H1 (cell line): ENCODE results near the gene JUP. TPM values are rescaled to one million over a fixed set of nuclear protein-coding genes. Genes with fewer than 3 reads are reported as not detected.

ENCODE experiments used
- CTCF ChIA-PET: fragments of 300-600 bp; sonication (Branson Sonifier 250); formaldehyde crosslinking; loops from one replicate; lab custom pipeline; 2021; ENCODE audit not compliant: partially characterized antibody; lab: Charles Lee
- POLR2A ChIA-PET: fragments of 300-600 bp; sonication (Branson Sonifier 250); formaldehyde crosslinking; loops from one replicate; lab custom pipeline; 2021; ENCODE audit warnings: inconsistent platforms; ENCODE audit not compliant: partially characterized antibody; lab: Charles Lee
- DNase-seq, 2 experiments: peaks; one replicate each; pipeline versions ENCODE4 v3.0.0 to v3.0.0-alpha.2; 2010 to 2022; ENCODE audit warnings: low spot score in 2 of 2, low read depth in 1 of 2, mixed read lengths in 1 of 2
- FAIRE-seq: peaks from 2 replicates; lab custom pipeline; 2011; peaks lifted over from hg19 to GRCh38; lab: Jason Lieb, UNC
- H2AFZ ChIP-seq: 2 replicates; pipeline ENCODE4 v1.8.1; 2012; ENCODE audit warnings: low read length, inconsistent platforms
- H2AK5ac ChIP-seq: 2 replicates; pipeline ENCODE4 v1.6.1; 2013; ENCODE audit warnings: low read depth, low read length
- H2BK120ac ChIP-seq: replicated peaks from 2 replicates; pipeline ENCODE3; 2013; ENCODE audit warnings: low read depth, low read length, inconsistent platforms
- H2BK12ac ChIP-seq: 2 replicates; pipeline ENCODE4 v1.6.1; 2013; ENCODE audit warnings: low read depth, low read length
- H2BK15ac ChIP-seq: 2 replicates; pipeline ENCODE4 v1.6.1; 2013; ENCODE audit warnings: low read length
- H2BK20ac ChIP-seq: 2 replicates; pipeline ENCODE4 v1.6.1; 2013; ENCODE audit warnings: low read length
- H2BK5ac ChIP-seq: 2 replicates; pipeline ENCODE4 v1.6.1; 2013; ENCODE audit warnings: low read depth, low read length
- H3K14ac ChIP-seq: 2 replicates; pipeline ENCODE4 v1.6.1; 2013; ENCODE audit warnings: inconsistent platforms; ENCODE audit not compliant: insufficient read length
- H3K18ac ChIP-seq: 2 replicates; pipeline ENCODE4 v1.6.1; 2013; ENCODE audit warnings: low read length; ENCODE audit errors: extremely low read depth
- H3K23ac ChIP-seq: 2 replicates; pipeline ENCODE4 v1.6.1; 2013; ENCODE audit warnings: inconsistent platforms; ENCODE audit not compliant: insufficient read length
- H3K23me2 ChIP-seq: 2 replicates; pipeline ENCODE4 v1.6.1; 2013; ENCODE audit warnings: low read depth, low read length
- H3K27ac ChIP-seq: 2 replicates; pipeline ENCODE4 v1.6.1; 2011; ENCODE audit warnings: low read depth, low read length, inconsistent platforms
- H3K27me3 ChIP-seq, 4 experiments: replicated peaks in 1 of 4; 1 replicate in 1 of 4; 2 replicates in 3 of 4; pipeline versions ENCODE4 v1.6.1 to v1.8.1; 2011 to 2013; ENCODE audit warnings: low read length in 3 of 4, mild to moderate bottlenecking in 3 of 4, inconsistent platforms in 2 of 4, mixed read lengths in 2 of 4, moderate library complexity in 1 of 4; ENCODE audit not compliant: control insufficient read depth in 3 of 4, insufficient read depth in 3 of 4; ENCODE audit errors: extremely low read depth in 1 of 4
- H3K36me3 ChIP-seq, 4 experiments: 2 replicates each; pipeline versions ENCODE4 v1.6.1 to v1.8.1; 2011 to 2013; ENCODE audit warnings: mild to moderate bottlenecking in 4 of 4, low read length in 3 of 4, moderate library complexity in 2 of 4, control low read depth in 1 of 4, inconsistent platforms in 1 of 4; ENCODE audit not compliant: insufficient read depth in 4 of 4, control insufficient read depth in 2 of 4
- H3K4ac ChIP-seq: replicated peaks from 2 replicates; pipeline ENCODE3; 2013; ENCODE audit warnings: low read length, low read depth, mixed read lengths, inconsistent platforms; ENCODE audit not compliant: insufficient read length
- H3K4me1 ChIP-seq, 4 experiments: replicated peaks in 1 of 4; 1 replicate in 1 of 4; 2 replicates in 3 of 4; pipeline versions ENCODE4 v1.6.1 to v1.8.1; 2011 to 2013; ENCODE audit warnings: low read length in 3 of 4, inconsistent platforms in 2 of 4, mixed read lengths in 1 of 4; ENCODE audit not compliant: insufficient read depth in 4 of 4, control insufficient read depth in 3 of 4
- H3K4me2 ChIP-seq, 2 experiments: 2 replicates each; pipeline versions ENCODE4 v1.6.1 to v1.8.1; 2011 to 2013; ENCODE audit warnings: low read depth in 2 of 2, low read length in 2 of 2, control low read depth in 1 of 2, inconsistent platforms in 1 of 2, mild to moderate bottlenecking in 1 of 2; ENCODE audit not compliant: insufficient read depth in 1 of 2
- H3K4me3 ChIP-seq, 4 experiments: fragments of 200-600, 300-600 bp in 1 of 4; sonication (generic), shearing (Covaris generic), sonication (Bioruptor Twin) in 1 of 4; 2 replicates each; pipeline versions ENCODE4 v1.5.1 to v1.8.1; 2011 to 2016; ENCODE audit warnings: low read length in 4 of 4, low read depth in 3 of 4, control low read depth in 2 of 4, inconsistent platforms in 2 of 4, mild to moderate bottlenecking in 2 of 4, mixed read lengths in 1 of 4, moderate library complexity in 1 of 4; ENCODE audit not compliant: insufficient read depth in 2 of 4; ENCODE audit errors: extremely low read depth in 1 of 4
- H3K56ac ChIP-seq: replicated peaks from 2 replicates; pipeline ENCODE3; 2013; ENCODE audit warnings: low read depth, mild to moderate bottlenecking, mixed read lengths, low read length, inconsistent platforms; ENCODE audit not compliant: insufficient read length
- H3K79me1 ChIP-seq: 2 replicates; pipeline ENCODE4 v1.6.1; 2013; ENCODE audit warnings: low read depth, low read length, control low read depth
- H3K79me2 ChIP-seq, 2 experiments: 2 replicates each; pipeline versions ENCODE4 v1.6.1 to v1.8.1; 2012 to 2013; ENCODE audit warnings: low read length in 2 of 2, mild to moderate bottlenecking in 2 of 2, inconsistent platforms in 1 of 2; ENCODE audit not compliant: insufficient read depth in 2 of 2, control insufficient read depth in 1 of 2
- H3K9ac ChIP-seq, 4 experiments: replicated peaks in 1 of 4; 1 replicate in 1 of 4; 2 replicates in 3 of 4; pipeline versions ENCODE4 v1.6.1 to v1.8.1; 2011 to 2013; ENCODE audit warnings: low read depth in 3 of 4, low read length in 3 of 4, control low read depth in 2 of 4, mild to moderate bottlenecking in 2 of 4, moderate library complexity in 2 of 4, inconsistent platforms in 1 of 4; ENCODE audit errors: extremely low read depth in 1 of 4
- H3K9me3 ChIP-seq, 2 experiments: 2 replicates each; pipeline versions ENCODE4 v1.6.1 to v1.8.1; 2012 to 2013; ENCODE audit warnings: mild to moderate bottlenecking in 2 of 2, moderate library complexity in 2 of 2, control low read depth in 1 of 2, inconsistent platforms in 1 of 2, low read depth in 1 of 2, low read length in 1 of 2, mixed read lengths in 1 of 2; ENCODE audit not compliant: insufficient read depth in 2 of 2
- H4K20me1 ChIP-seq, 2 experiments: replicated peaks in 1 of 2; 2 replicates each; pipeline versions ENCODE3 to v1.8.1; 2011 to 2013; ENCODE audit warnings: inconsistent platforms in 2 of 2, low read length in 2 of 2, mild to moderate bottlenecking in 1 of 2; ENCODE audit not compliant: insufficient read depth in 2 of 2, control insufficient read depth in 1 of 2
- H4K5ac ChIP-seq: 2 replicates; pipeline ENCODE4 v1.6.1; 2013; ENCODE audit warnings: low read length, low read depth, mixed read lengths, inconsistent platforms; ENCODE audit not compliant: insufficient read length
- H4K8ac ChIP-seq: 2 replicates; pipeline ENCODE4 v1.8.0; 2013; ENCODE audit warnings: mild to moderate bottlenecking, moderate library complexity, low read length, inconsistent platforms; ENCODE audit not compliant: insufficient read depth; ENCODE audit errors: extremely low read depth
- H4K91ac ChIP-seq: replicated peaks from 2 replicates; pipeline ENCODE3; 2013; ENCODE audit warnings: low read length, mixed read lengths, inconsistent platforms; ENCODE audit not compliant: insufficient read length
- RAD21 ChIP-seq, 2 experiments: IDR thresholded peaks in 1 of 2; conservative IDR thresholded peaks in 1 of 2; 2 replicates each; pipeline ENCODE4 v1.6.1; 2011; ENCODE audit warnings: low read depth in 2 of 2, low read length in 2 of 2, improper control_type of control experiment in 1 of 2, inconsistent platforms in 1 of 2, mild to moderate bottlenecking in 1 of 2, moderate library complexity in 1 of 2
- SAP30 ChIP-seq: fragments of 300-600 bp; sonication (generic); IDR thresholded peaks from 2 replicates; pipeline ENCODE4 v1.7.1; 2012; ENCODE audit warnings: low read length, moderate library complexity, mild to moderate bottlenecking, inconsistent platforms; ENCODE audit not compliant: insufficient read depth, insufficient replicate concordance
- SUZ12 ChIP-seq: fragments of 200-600 bp; sonication (generic); IDR thresholded peaks from 2 replicates; pipeline ENCODE4 v1.6.1; 2012; ENCODE audit warnings: mild to moderate bottlenecking, inconsistent platforms, low read length, moderate library complexity, mixed read lengths
- YY1 ChIP-seq: IDR thresholded peaks from 2 replicates; pipeline ENCODE4 v1.6.1; 2011; ENCODE audit warnings: low read depth, mild to moderate bottlenecking, low read length
- WGBS, 2 experiments: shearing (Covaris generic) in 1 of 2; methylation state at CpG; one replicate each; pipeline versions ENCODE4 v1.1.6 to v1.1.7; 2013 to 2015; ENCODE audit warnings: low lambda C conversion rate in 2 of 2, mixed read lengths in 2 of 2, inconsistent platforms in 1 of 2, low coverage in 1 of 2, missing lambda C conversion rate in 1 of 2; ENCODE audit not compliant: insufficient replicate concordance in 2 of 2, insufficient coverage in 1 of 2, insufficient read length in 1 of 2; ENCODE audit errors: extremely low coverage in 1 of 2, missing lambda C conversion rate in 1 of 2; 5-methylcytosine and 5-hydroxymethylcytosine counted together
- polyA plus RNA-seq, 7 experiments: library from polyadenylated mRNA; depleted of rRNA in 3 of 7; stranded (reverse) in 5 of 7; unstranded in 2 of 7; fragments of >200 nt in 5 of 7; fragments of 200-250 nt in 2 of 7; gene quantifications; 1 replicate in 5 of 7; 2 replicates in 1 of 7; 4 replicates in 1 of 7; pipeline versions ENCODE4 v1.2.1 to v1.2.3, GENCODE V29; 2011 to 2013; ENCODE audit warnings: missing spikeins in 2 of 7, mixed read lengths in 2 of 7
- total RNA-seq: library from RNA; stranded (reverse); fragmentation: NEBNext Ultra II Directional; extraction: Animal tissue kit (Norgen Biotek cat#: 25700); gene quantifications from 2 replicates; pipeline ENCODE4 v1.2.1, GENCODE V29; 2021

JUP gene
- total and polyA plus RNA-seq, 2 of the 8 experiments (the other 6 are each of a cell fraction or from before 2014, with no cell fraction given): 62.8 to 102 TPM

- H3K4me1 ChIP-seq: peaks cover 0 to 25% (median 20%) of the 10 kb centered on the region in 4 experiments; a peak in 6 of 7 replicates
- no peak overlapping the region for H2BK12ac ChIP-seq
- no peak overlapping the region for H3K4me3 ChIP-seq
- H4K5ac ChIP-seq: no peak overlapping the region
- H4K91ac ChIP-seq: no peak overlapping the region
- no peak overlapping the region for H2AK5ac ChIP-seq
- FAIRE-seq: no peak
- H3K23ac ChIP-seq: no peak overlapping the region
- ChIA-PET POLR2A (interaction anchor here (1.0 to 1.8 kb wide), 7 partner anchors 10 to 195 kb away, joined by 3 to 7 read pairs (median 4); partner anchors contain the start of genes ACLY and HAP1), CTCF (interaction anchor here (0.5 to 5.3 kb wide), 5 partner anchors 16 to 41 kb away, joined by 3 to 33 read pairs (median 3); partner anchors contain the start of gene JUP)
- no peaks in the 10 kb centered on the region for H3K9me3 ChIP-seq
- H3K23me2 ChIP-seq: no peaks in the 10 kb centered on the region; the same call in 1 of the 2 replicates
- 90% methylated on average over 3 of the region's 3 CpGs; no CpG with 5 or more reads in 1 of the 2 experiments for WGBS, 2 experiments
- no peak for DNase-seq
- H2BK15ac ChIP-seq: no peak overlapping the region
- H4K8ac ChIP-seq: no peak overlapping the region
- H3K79me1 ChIP-seq: peaks cover 12% of the 10 kb centered on the region; the same call in 1 of the 2 replicates
- H2BK20ac ChIP-seq: no peak overlapping the region
- no peak overlapping the region for H2BK5ac ChIP-seq
- no peak overlapping the region for H3K27ac ChIP-seq
- H3K9ac ChIP-seq: no peak overlapping the region
- peaks cover 15 to 46% (median 38%) of the 10 kb centered on the region in 4 experiments; a peak in 7 of 8 replicates for H3K36me3 ChIP-seq
- H3K56ac ChIP-seq: no peak overlapping the region
- H3K4ac ChIP-seq: no peak overlapping the region
- H3K14ac ChIP-seq: no peak overlapping the region
- no peak overlapping the region for H2BK120ac ChIP-seq
- no peaks in the 10 kb centered on the region for H3K27me3 ChIP-seq
- TF ChIP-seq SAP30 (no peak), RAD21 (IDR thresholded peaks at IDR 0.05 in 1 of 2, conservative IDR thresholded peaks at IDR 0.05 in 1 of 2; ENCODE audit: low read depth in 2 of 2, low read length in 2 of 2) (no peak), SUZ12 (no peak), YY1 (no peak)
- peaks cover 6 to 22% of the 10 kb centered on the region in 2 experiments for H4K20me1 ChIP-seq
- H3K18ac ChIP-seq: no peak overlapping the region
- H3K4me2 ChIP-seq: no peak overlapping the region
- peaks cover 0 to 19% of the 10 kb centered on the region in 2 experiments; a peak in 2 of 4 replicates for H3K79me2 ChIP-seq
- H2AFZ ChIP-seq: no peak overlapping the region
Measured at GRCh38 chr17:41769985-41770384, 16.5 kb downstream of the JUP start.
